Vagina (tissue), 2 donors: Measurements from ENCODE around the gene S100A12. TPM values are rescaled to one million over a fixed set of nuclear protein-coding genes. Genes with fewer than 3 reads are reported as not detected.
A peak's percentile ranks its signal among the peaks of the same experiment; 100 is the strongest.

Experiments
- DNase-seq, 2 donors: peaks; one replicate each; pipeline ENCODE4 v3.0.0-alpha.2; 2017; ENCODE audit errors: extremely low spot score in 2 of 2
- H3K27ac ChIP-seq: fragments of 200-600 bp; sonication (generic); one replicate; pipeline ENCODE4 v1.5.1; 2019
- H3K27me3 ChIP-seq: fragments of 200-600 bp; sonication (generic); one replicate; pipeline ENCODE4 v1.5.1; 2019
- H3K36me3 ChIP-seq, 2 donors: fragments of 200-600 bp; sonication (generic); one replicate each; pipeline ENCODE4 v1.5.1; 2017 to 2019
- H3K4me1 ChIP-seq: fragments of 200-600 bp; sonication (generic); one replicate; pipeline ENCODE4 v1.5.1; 2019
- H3K4me3 ChIP-seq, 2 donors: fragments of 200-600 bp; sonication (generic); 1 replicate in 1 of 2; 2 replicates in 1 of 2; pipeline ENCODE4 v1.5.1; 2016 to 2019
- H3K9me3 ChIP-seq: fragments of 200-600 bp; sonication (generic); one replicate; pipeline ENCODE4 v1.5.1; 2019
- POLR2A ChIP-seq, 2 donors: fragments of 450-650 bp; IDR thresholded peaks; one replicate each; pipeline ENCODE4 v1.6.1; 2017; ENCODE audit warnings: antibody characterized with exemption in 2 of 2, mild to moderate bottlenecking in 2 of 2, moderate library complexity in 2 of 2
- POLR2AphosphoS5 ChIP-seq, 2 donors: sonication (generic); formaldehyde crosslinking; IDR thresholded peaks; one replicate each; pipeline ENCODE4 v1.9.0; 2017; ENCODE audit warnings: antibody characterized with exemption in 2 of 2, mild to moderate bottlenecking in 2 of 2, low read depth in 1 of 2; ENCODE audit not compliant: insufficient read depth in 1 of 2
- intact Hi-C: fragments of 100-400 bp; cut with DNase I; formaldehyde crosslinking; loops from one replicate; pipeline ENCODE4 v1.15.1; 2023
- total RNA-seq: library from RNA; depleted of rRNA; stranded (reverse); fragments of >200 nt; gene quantifications from one replicate; pipeline ENCODE4 v1.2.3, GENCODE V29; 2016
- TF ChIP-seq, protein P1 (sequence below), 3 experiments: fragments of 450-650 bp in 2 of 3; fragments of 200-600 bp in 1 of 3; sonication (generic) in 1 of 3; IDR thresholded peaks; one replicate each; pipeline ENCODE4 v1.5.1; 2017 to 2019; ENCODE audit warnings: antibody characterized with exemption in 3 of 3, mild to moderate bottlenecking in 2 of 3, moderate library complexity in 2 of 3

Gene S100A12
- total RNA-seq, 1 donor from 2014 or later, result 4.2 TPM

DNA sequence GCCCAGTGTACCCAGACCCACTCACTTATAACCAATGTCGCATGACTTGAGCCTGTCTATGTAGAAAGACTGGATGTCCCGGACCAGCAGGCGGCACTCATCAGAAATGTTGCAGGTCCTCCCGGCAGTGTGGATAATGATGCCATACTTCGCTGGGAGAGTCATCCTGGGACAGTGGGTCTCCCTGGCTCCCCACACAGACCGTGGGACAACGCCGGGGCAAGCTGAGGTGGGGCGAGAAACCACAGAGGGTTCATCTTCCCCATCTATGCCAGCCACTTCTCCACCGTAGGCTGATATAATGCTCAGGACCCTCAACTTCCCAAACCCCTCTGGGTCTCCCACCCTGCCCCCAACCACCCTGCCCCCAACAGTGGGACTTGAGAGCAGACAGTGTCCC is 35.1 kb downstream of the S100A12 start:
- TF ChIP-seq, protein P1, sequence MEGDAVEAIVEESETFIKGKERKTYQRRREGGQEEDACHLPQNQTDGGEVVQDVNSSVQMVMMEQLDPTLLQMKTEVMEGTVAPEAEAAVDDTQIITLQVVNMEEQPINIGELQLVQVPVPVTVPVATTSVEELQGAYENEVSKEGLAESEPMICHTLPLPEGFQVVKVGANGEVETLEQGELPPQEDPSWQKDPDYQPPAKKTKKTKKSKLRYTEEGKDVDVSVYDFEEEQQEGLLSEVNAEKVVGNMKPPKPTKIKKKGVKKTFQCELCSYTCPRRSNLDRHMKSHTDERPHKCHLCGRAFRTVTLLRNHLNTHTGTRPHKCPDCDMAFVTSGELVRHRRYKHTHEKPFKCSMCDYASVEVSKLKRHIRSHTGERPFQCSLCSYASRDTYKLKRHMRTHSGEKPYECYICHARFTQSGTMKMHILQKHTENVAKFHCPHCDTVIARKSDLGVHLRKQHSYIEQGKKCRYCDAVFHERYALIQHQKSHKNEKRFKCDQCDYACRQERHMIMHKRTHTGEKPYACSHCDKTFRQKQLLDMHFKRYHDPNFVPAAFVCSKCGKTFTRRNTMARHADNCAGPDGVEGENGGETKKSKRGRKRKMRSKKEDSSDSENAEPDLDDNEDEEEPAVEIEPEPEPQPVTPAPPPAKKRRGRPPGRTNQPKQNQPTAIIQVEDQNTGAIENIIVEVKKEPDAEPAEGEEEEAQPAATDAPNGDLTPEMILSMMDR (IDR thresholded peaks at IDR 0.05), result no peak
- TF ChIP-seq POLR2A (IDR thresholded peaks at IDR 0.05) (no peak), POLR2AphosphoS5 (IDR thresholded peaks at IDR 0.05; ENCODE audit: insufficient read depth in 1 of 2, low read depth in 1 of 2) (no peak)
- intact Hi-C loops, result no loop called here
- Histone ChIP-seq H3K36me3 (no peaks in the 10 kb centered on the region), H3K4me1 (no peaks in the 10 kb centered on the region), H3K27me3 (no peaks in the 10 kb centered on the region), H3K27ac (no peak overlapping the region), H3K4me3 (no peak overlapping the region), H3K9me3 (no peaks in the 10 kb centered on the region)
- peak in 1 of 2 donors; percentile 25 for DNase-seq

DNA sequence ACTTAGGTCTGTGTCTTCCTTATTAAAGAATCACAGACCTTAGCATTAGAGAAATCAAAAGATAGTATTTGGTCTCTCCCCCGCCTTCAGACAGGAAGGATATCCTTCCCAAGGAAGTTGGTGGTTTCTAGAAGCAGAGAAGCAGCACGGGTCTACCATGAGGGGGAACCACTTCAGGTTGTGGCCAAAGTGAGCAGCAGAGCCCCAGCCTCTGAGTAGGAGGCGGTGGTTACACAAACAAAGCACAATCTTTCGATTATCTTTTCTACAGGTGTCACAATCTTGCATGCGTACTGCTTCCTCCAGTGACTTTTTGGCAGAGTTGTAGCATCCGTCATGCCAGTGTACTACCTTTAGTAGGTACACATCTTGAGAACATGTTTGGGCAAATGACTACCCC is 35.6 kb downstream of the S100A12 start:
- no peaks in the 10 kb centered on the region for H3K4me1 ChIP-seq
- no peak for DNase-seq
- no peaks in the 10 kb centered on the region for H3K27me3 ChIP-seq
- no peak for TF ChIP-seq POLR2AphosphoS5 (IDR thresholded peaks at IDR 0.05; ENCODE audit: insufficient read depth in 1 of 2, low read depth in 1 of 2)
- TF ChIP-seq, protein P1 (IDR thresholded peaks at IDR 0.05), result no peak
- TF ChIP-seq POLR2A (IDR thresholded peaks at IDR 0.05), result no peak
- no peak overlapping the region for H3K4me3 ChIP-seq
- H3K36me3 ChIP-seq, result no peaks in the 10 kb centered on the region
- H3K9me3 ChIP-seq, result no peaks in the 10 kb centered on the region
- no peak overlapping the region for H3K27ac ChIP-seq
- intact Hi-C loops, result no loop called here

DNA sequence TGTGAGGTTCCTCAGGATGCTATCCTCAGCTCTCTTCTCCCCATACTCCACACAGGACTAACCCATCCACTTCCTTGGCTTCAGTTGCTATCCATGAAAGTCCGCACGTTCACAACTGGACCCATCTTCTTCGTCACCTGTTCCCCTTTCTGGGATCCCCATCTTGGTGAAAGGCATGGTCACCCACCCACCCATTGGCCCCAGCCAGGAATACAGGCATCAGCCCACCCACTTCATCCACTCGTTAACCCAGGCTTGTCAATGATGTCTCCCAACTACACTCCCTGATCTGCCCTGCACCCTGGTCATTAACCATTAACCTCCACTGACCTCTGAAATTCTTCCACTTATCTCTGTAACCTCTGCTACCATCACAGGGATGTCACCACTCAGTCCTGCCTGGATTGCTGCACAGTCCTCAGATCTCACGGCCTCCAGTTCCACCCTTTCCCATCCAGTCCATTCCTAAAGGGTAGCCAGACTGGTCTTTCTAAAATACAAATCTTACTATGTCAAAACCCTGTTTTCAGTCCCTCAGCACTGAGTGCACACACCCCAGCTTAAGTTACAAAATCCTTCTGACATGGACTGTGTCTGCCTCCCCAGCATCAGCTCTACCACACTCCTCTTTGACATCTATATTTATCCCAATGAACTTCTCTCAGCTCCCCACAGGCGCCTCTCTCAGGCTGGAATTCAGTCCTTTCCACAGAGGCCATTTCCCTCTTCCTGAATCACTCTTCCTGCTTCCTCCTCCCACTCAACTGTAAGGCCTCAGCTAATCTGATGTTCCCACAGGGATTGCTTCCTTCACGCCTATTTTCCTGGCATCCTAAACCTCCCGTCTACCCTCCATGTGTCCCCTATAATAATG is 37.2 kb downstream of the S100A12 start:
- peak in 1 of 2 donors; percentile 42 for DNase-seq

DNA sequence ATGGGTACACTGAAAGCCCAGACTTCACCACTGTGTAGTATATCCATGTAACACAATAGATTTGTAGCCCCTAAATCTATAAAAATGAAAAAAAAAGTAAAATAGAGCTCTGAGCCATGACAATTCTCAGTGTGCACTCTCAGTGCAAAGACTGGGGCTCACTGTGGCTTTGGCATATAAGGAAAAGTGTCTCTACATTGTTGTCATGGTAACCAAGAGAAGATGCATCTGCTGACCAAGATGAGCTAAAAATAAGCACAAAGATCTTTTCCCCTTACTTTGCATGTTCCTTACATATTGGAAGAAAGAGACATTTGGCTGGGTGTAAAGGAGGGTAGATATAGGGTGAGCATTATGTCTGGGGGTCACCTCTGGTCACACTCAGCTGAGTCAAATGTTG is 38.8 kb downstream of the S100A12 start:
- Histone ChIP-seq H3K9me3 (no peaks in the 10 kb centered on the region), H3K36me3 (no peaks in the 10 kb centered on the region), H3K27ac (no peak overlapping the region), H3K4me3 (no peak overlapping the region), H3K4me1 (no peaks in the 10 kb centered on the region), H3K27me3 (no peaks in the 10 kb centered on the region)
- TF ChIP-seq POLR2A (IDR thresholded peaks at IDR 0.05) (no peak), POLR2AphosphoS5 (IDR thresholded peaks at IDR 0.05; ENCODE audit: insufficient read depth in 1 of 2, low read depth in 1 of 2) (no peak)
- TF ChIP-seq, protein P1 (IDR thresholded peaks at IDR 0.05), result no peak
- intact Hi-C loops, result no loop called here
- peak in 1 of 2 donors; percentile 25 for DNase-seq

More for the DNA sequence above, 37.2 kb downstream of the S100A12 start:
- no peaks in the 10 kb centered on the region for H3K27me3 ChIP-seq
- H3K9me3 ChIP-seq, result no peaks in the 10 kb centered on the region
- no peaks in the 10 kb centered on the region for H3K4me1 ChIP-seq
- no peak for TF ChIP-seq POLR2AphosphoS5 (IDR thresholded peaks at IDR 0.05; ENCODE audit: insufficient read depth in 1 of 2, low read depth in 1 of 2)
- TF ChIP-seq POLR2A (IDR thresholded peaks at IDR 0.05), result no peak
- TF ChIP-seq, protein P1 (IDR thresholded peaks at IDR 0.05), result no peak
- no peaks in the 10 kb centered on the region for H3K36me3 ChIP-seq
- intact Hi-C loops, result no loop called here
- H3K4me3 ChIP-seq, result no peak overlapping the region
- H3K27ac ChIP-seq, result no peak overlapping the region

DNA sequence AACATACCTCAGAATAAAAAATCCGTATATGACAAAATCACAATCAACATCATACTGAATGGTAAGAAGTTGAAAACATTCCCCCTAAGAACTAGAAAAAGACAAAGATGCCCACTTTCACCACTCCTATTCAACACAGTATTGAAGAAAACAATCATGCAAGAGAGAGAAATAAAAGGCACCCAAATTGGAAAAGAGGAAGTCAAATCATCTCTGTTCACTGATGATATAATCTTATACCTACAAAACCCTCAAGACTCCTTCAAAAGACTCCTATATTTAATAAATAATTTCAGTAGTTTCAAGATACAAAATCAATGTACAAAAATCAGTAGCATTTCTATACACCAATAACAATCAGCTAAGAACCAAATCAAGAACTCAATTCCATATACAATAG is 41.5 kb downstream of the S100A12 start:
- TF ChIP-seq POLR2A (IDR thresholded peaks at IDR 0.05) (no peak), POLR2AphosphoS5 (IDR thresholded peaks at IDR 0.05; ENCODE audit: insufficient read depth in 1 of 2, low read depth in 1 of 2) (no peak)
- TF ChIP-seq, protein P1 (IDR thresholded peaks at IDR 0.05), result no peak
- no peak overlapping the region for H3K27ac ChIP-seq
- intact Hi-C loops, result no loop called here
- no peaks in the 10 kb centered on the region for H3K27me3 ChIP-seq
- H3K4me1 ChIP-seq, result no peaks in the 10 kb centered on the region
- no peaks in the 10 kb centered on the region for H3K9me3 ChIP-seq
- no peaks in the 10 kb centered on the region for H3K36me3 ChIP-seq
- H3K4me3 ChIP-seq, result no peak overlapping the region
- no peak for DNase-seq
